ENCODE results near the gene NPIPA7.
"Not testable (repeated sequence)": the region's sequence is repeated elsewhere in the genome, so short reads cannot be mapped to it uniquely, and the experiment has no call there.

DNA sequence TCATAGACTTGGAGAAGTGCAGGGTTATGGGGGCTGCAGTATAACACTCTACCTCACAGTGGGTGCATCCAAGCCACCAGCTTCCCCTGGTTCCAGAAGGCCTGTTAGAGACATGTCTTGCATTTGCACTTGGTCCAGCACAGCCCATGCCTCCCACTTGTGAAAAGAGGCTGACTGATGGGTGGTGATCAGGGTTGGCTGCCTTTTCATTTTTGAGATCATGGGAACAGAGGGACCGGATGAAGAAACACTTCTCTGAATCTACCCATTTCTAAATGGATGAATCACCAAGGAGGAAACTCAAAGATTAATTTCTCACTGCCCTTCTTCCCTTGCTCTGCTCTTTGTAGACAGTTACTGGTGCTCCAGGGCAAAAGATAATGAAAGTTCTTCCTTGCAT, 34.8 kb downstream of the NPIPA7 start:
- TF ChIP-seq, protein P1, sequence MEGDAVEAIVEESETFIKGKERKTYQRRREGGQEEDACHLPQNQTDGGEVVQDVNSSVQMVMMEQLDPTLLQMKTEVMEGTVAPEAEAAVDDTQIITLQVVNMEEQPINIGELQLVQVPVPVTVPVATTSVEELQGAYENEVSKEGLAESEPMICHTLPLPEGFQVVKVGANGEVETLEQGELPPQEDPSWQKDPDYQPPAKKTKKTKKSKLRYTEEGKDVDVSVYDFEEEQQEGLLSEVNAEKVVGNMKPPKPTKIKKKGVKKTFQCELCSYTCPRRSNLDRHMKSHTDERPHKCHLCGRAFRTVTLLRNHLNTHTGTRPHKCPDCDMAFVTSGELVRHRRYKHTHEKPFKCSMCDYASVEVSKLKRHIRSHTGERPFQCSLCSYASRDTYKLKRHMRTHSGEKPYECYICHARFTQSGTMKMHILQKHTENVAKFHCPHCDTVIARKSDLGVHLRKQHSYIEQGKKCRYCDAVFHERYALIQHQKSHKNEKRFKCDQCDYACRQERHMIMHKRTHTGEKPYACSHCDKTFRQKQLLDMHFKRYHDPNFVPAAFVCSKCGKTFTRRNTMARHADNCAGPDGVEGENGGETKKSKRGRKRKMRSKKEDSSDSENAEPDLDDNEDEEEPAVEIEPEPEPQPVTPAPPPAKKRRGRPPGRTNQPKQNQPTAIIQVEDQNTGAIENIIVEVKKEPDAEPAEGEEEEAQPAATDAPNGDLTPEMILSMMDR (IDR thresholded peaks at IDR 0.05), result not testable (repeated sequence)
- TF ChIP-seq ZFX (IDR thresholded peaks at IDR 0.05; ENCODE audit: borderline replicate concordance), result not testable (repeated sequence)

Data from 22Rv1 (cell line).